WI38 (cell line): ENCODE data around the gene FBXO22.

Experiments
- H3K4me3 ChIP-seq: 2 replicates; pipeline ENCODE4 v1.5.1; 2011; ENCODE audit warnings: low read depth, mild to moderate bottlenecking, control low read depth, low read length
- CTCF ChIP-seq: IDR thresholded peaks from 2 replicates; pipeline ENCODE4 v1.5.1; 2012; ENCODE audit warnings: low read depth, mild to moderate bottlenecking, control low read depth, low read length

The FBXO22 gene

GRCh38 chr15:75928680-75929608, 25.3 kb downstream of the FBXO22 start:
- H3K4me3 ChIP-seq: no peak overlapping the region
- TF ChIP-seq CTCF: peak; percentile 35; the same call in 1 of the 2 replicates

- H3K4me3 ChIP-seq: no peak overlapping the region
- TF ChIP-seq CTCF: no peak
Observed at GRCh38 chr15:75929799-75930565, 26.3 kb downstream of the FBXO22 start.

- H3K4me3 ChIP-seq: no peak overlapping the region
- no peak for TF ChIP-seq CTCF
Observed at GRCh38 chr15:75930866-75931265, 27.2 kb downstream of the FBXO22 start.

GRCh38 chr15:75942464-75942863, 38.8 kb downstream of the FBXO22 start:
- no peak overlapping the region for H3K4me3 ChIP-seq

GRCh38 chr15:75943246-75943645, 39.6 kb downstream of the FBXO22 start:
- no peak for TF ChIP-seq CTCF
- H3K4me3 ChIP-seq: no peak overlapping the region

More at GRCh38 chr15:75942464-75942863, 38.8 kb downstream of the FBXO22 start:
- TF ChIP-seq CTCF: no peak

- H3K4me3 ChIP-seq: no peak overlapping the region
- TF ChIP-seq CTCF: no peak
Observed at GRCh38 chr15:75943713-75944215, 40.1 kb downstream of the FBXO22 start.
